Mucosa of stomach (tissue), 1 donor: ENCODE results near the gene BRMS1L.

Source experiments
- H3K27me3 ChIP-seq: one replicate; pipeline ENCODE4 v1.7.0; 2013; ENCODE audit warnings: mild to moderate bottlenecking, low read length; ENCODE audit not compliant: control insufficient read depth, insufficient read depth
- H3K36me3 ChIP-seq: one replicate; pipeline ENCODE4 v1.7.0; 2013; ENCODE audit warnings: low read length; ENCODE audit not compliant: control insufficient read depth, insufficient read depth
- H3K4me1 ChIP-seq: one replicate; pipeline ENCODE4 v1.7.0; 2013; ENCODE audit warnings: mild to moderate bottlenecking, low read length; ENCODE audit not compliant: control insufficient read depth, insufficient read depth
- H3K4me3 ChIP-seq: one replicate; pipeline ENCODE4 v1.7.0; 2013; ENCODE audit warnings: low read length
- H3K9ac ChIP-seq: one replicate; pipeline ENCODE4 v1.7.0; 2013; ENCODE audit warnings: mild to moderate bottlenecking, low read length, moderate library complexity
- H3K9me3 ChIP-seq: one replicate; pipeline ENCODE4 v1.7.0; 2013; ENCODE audit warnings: mild to moderate bottlenecking, low read length, moderate library complexity; ENCODE audit not compliant: control insufficient read depth
- donor health status: Pancreatic carcinoma.

BRMS1L gene

GRCh38 chr14:35881280-35881679 lies 55.1 kb downstream of the BRMS1L start:
- H3K9me3 ChIP-seq = no peaks in the 10 kb centered on the region
- no peaks in the 10 kb centered on the region for H3K36me3 ChIP-seq
- peaks cover 17% of the 10 kb centered on the region for H3K4me1 ChIP-seq
- no peak overlapping the region for H3K9ac ChIP-seq
- H3K4me3 ChIP-seq = no peak overlapping the region
- no peaks in the 10 kb centered on the region for H3K27me3 ChIP-seq

DNA sequence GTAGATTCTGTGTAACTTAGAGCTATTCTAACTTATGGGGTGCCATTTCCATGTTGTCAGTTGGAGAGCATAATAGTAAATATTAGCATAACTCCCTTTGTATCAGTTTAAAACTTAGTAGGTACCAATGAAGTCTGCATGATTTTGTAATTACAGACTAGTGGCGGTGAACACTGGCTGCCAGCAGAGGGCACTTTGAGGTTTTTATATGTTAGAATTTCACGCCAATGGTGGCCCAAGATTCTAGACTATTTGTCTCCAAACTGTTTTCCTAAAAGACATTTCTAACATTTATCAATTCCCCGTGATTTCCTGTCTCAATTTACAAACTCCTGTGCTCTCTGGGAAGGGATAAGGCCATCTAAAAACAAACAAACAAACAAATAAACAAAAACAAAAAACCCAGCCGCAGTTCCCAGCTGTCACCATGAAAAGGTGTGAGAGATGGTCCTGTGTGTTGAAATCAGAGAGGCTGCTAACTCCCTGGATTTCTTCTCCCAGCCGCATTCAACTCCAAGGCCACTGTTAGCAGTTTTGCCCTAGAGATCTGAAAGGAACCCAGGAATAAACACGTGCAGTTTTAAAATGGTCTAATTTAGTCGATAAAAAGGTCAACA lies 57.6 kb downstream of the BRMS1L start:
- no peaks in the 10 kb centered on the region for H3K9me3 ChIP-seq
- H3K4me3 ChIP-seq = no peak overlapping the region
- H3K36me3 ChIP-seq = no peaks in the 10 kb centered on the region
- no peak overlapping the region for H3K9ac ChIP-seq
- peaks cover 4% of the 10 kb centered on the region for H3K4me1 ChIP-seq
- no peaks in the 10 kb centered on the region for H3K27me3 ChIP-seq

GRCh38 chr14:35890308-35890707 lies 64.2 kb downstream of the BRMS1L start:
- Histone ChIP-seq H3K9ac (no peak overlapping the region), H3K27me3 (no peaks in the 10 kb centered on the region), H3K4me3 (no peak overlapping the region), H3K36me3 (no peaks in the 10 kb centered on the region), H3K4me1 (no peaks in the 10 kb centered on the region), H3K9me3 (no peaks in the 10 kb centered on the region)

DNA sequence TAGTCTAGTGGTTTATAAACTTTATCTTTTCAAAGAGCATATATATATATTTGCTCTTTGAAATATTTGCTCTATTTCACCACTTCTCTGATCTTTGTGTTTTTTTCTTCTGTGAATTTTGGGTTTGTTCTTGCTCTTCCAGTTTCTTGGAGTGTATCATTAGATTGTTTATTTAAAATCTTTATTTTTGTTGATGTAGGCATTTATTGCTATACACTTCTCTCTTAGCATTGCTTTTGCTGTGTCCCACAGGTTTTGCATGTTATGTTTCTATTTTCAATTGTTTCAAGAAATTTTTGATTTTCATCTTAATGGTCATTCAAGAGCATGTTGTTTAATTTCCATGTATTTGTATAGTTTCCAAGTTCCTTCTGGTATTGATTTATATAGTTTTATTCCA lies 69.1 kb downstream of the BRMS1L start:
- H3K36me3 ChIP-seq = no peaks in the 10 kb centered on the region
- H3K9ac ChIP-seq = no peak overlapping the region
- H3K4me1 ChIP-seq = no peaks in the 10 kb centered on the region
- H3K9me3 ChIP-seq = no peaks in the 10 kb centered on the region
- H3K27me3 ChIP-seq = no peaks in the 10 kb centered on the region
- no peak overlapping the region for H3K4me3 ChIP-seq

GRCh38 chr14:35897616-35898111 lies 71.5 kb downstream of the BRMS1L start:
- Histone ChIP-seq H3K9ac (no peak overlapping the region), H3K9me3 (no peaks in the 10 kb centered on the region), H3K4me3 (no peak overlapping the region), H3K4me1 (no peaks in the 10 kb centered on the region), H3K27me3 (no peaks in the 10 kb centered on the region), H3K36me3 (no peaks in the 10 kb centered on the region)

DNA sequence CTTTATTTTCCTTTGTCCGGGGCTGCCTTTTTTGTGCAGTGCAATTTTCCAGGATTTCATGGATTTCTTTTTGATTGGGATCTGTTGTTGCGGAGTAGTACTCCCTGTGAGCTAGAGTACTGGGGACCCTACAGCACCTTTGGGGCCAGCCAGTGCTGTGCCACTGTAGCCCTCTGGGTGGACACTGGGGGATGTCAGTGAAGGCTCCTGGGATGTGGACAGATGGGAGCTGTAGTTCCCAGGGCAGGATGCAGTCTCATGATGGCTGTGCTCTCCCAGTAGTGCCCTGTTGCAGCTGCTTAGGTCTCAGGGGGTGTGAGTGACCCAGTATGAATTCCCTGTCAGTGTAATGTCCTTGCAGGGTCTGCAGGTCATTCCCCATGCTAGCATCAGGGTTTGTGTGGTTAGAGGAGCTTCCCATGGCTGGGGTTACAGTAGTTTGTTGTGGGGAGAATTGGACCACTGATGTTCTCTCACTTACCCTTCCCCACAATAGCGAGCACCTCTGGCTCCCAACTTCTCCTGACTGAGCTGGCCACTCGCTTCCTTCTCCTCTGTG lies 72.2 kb downstream of the BRMS1L start:
- no peaks in the 10 kb centered on the region for H3K4me1 ChIP-seq
- H3K4me3 ChIP-seq = no peak overlapping the region
- no peaks in the 10 kb centered on the region for H3K27me3 ChIP-seq
- H3K9me3 ChIP-seq = no peaks in the 10 kb centered on the region
- H3K9ac ChIP-seq = no peak overlapping the region
- no peaks in the 10 kb centered on the region for H3K36me3 ChIP-seq

DNA sequence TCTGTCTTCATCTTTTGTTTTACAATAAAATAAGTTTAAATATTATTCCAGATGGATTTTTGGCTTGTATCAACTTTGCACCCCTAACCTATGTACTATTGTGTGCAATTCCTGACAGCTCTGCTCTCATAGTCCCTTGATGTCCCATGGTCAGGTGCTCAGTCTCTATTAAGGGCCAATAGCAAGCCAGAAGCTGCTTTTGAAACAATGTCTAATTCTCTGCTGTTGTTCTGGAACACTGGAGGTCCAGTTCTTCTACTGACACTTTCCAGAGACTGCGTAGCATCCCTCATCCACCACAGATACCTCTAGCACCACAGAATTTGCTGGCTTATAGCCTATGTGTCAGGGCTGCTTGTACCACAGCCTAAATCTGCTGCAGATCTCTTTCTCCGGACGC lies 74.6 kb downstream of the BRMS1L start:
- H3K36me3 ChIP-seq = no peaks in the 10 kb centered on the region
- no peaks in the 10 kb centered on the region for H3K9me3 ChIP-seq
- H3K27me3 ChIP-seq = no peaks in the 10 kb centered on the region
- H3K9ac ChIP-seq = no peak overlapping the region
- no peaks in the 10 kb centered on the region for H3K4me1 ChIP-seq
- no peak overlapping the region for H3K4me3 ChIP-seq

GRCh38 chr14:35909665-35910064 lies 83.5 kb downstream of the BRMS1L start:
- no peaks in the 10 kb centered on the region for H3K4me1 ChIP-seq

DNA sequence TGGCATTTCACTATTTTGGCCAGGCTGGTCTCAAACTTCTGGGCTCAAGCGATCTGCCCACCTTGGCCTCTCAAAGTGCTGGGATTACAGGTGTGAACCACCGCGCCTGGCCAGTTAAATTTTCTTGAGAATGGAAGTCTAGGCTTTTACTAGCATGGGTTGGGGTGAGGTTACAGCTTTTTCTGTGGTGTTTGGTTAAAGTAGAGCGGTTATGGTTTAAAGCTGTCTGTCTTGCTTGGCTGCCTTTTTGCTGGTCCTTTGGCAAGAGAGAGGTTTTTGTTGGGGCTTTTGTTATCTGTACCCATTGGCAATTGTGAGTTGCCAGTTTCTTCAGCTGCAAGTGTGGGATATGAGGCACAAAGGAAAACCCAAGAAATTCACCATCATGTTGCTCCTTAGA lies 84.1 kb downstream of the BRMS1L start:
- Histone ChIP-seq H3K9ac (no peak overlapping the region), H3K4me1 (no peaks in the 10 kb centered on the region), H3K27me3 (no peaks in the 10 kb centered on the region), H3K36me3 (no peaks in the 10 kb centered on the region), H3K9me3 (no peaks in the 10 kb centered on the region), H3K4me3 (no peak overlapping the region)

More at GRCh38 chr14:35909665-35910064, 83.5 kb downstream of the BRMS1L start:
- Histone ChIP-seq H3K36me3 (no peaks in the 10 kb centered on the region), H3K9me3 (no peaks in the 10 kb centered on the region), H3K4me3 (no peak overlapping the region), H3K9ac (no peak overlapping the region), H3K27me3 (no peaks in the 10 kb centered on the region)

- Histone ChIP-seq H3K27me3 (no peaks in the 10 kb centered on the region), H3K36me3 (no peaks in the 10 kb centered on the region), H3K9ac (no peak overlapping the region), H3K4me3 (no peak overlapping the region), H3K9me3 (no peaks in the 10 kb centered on the region), H3K4me1 (no peaks in the 10 kb centered on the region)
These were observed 85.0 kb downstream of the BRMS1L start for GRCh38 chr14:35911097-35911496.

- Histone ChIP-seq H3K27me3 (no peaks in the 10 kb centered on the region), H3K4me1 (no peaks in the 10 kb centered on the region), H3K9me3 (no peaks in the 10 kb centered on the region), H3K4me3 (no peak overlapping the region), H3K36me3 (no peaks in the 10 kb centered on the region), H3K9ac (no peak overlapping the region)
These were observed 89.0 kb downstream of the BRMS1L start for GRCh38 chr14:35915185-35915584.

- Histone ChIP-seq H3K9ac (no peak overlapping the region), H3K36me3 (no peaks in the 10 kb centered on the region), H3K9me3 (no peaks in the 10 kb centered on the region), H3K4me1 (no peaks in the 10 kb centered on the region), H3K4me3 (no peak overlapping the region), H3K27me3 (no peaks in the 10 kb centered on the region)
These were observed 89.6 kb downstream of the BRMS1L start for GRCh38 chr14:35915775-35916174.
